HepG2 (cell line): ENCODE results near the gene HDGFL2.
A peak's percentile ranks its signal among the peaks of the same experiment; 100 is the strongest.

Source experiments
- ASH2L ChIP-seq: fragments of 300-600, 200-600 bp; sonication (generic); IDR thresholded peaks from 2 replicates; pipeline ENCODE4 v1.7.0; 2017; ENCODE audit warnings: low read depth, mild to moderate bottlenecking, moderate library complexity, mixed read lengths, low read length; ENCODE audit not compliant: insufficient read length
- ATF2 ChIP-seq: sonication (generic); formaldehyde crosslinking; IDR thresholded peaks from 2 replicates; pipeline ENCODE4 v1.4.0; 2020; ENCODE audit warnings: missing genetic modification reagents
- BCLAF1 ChIP-seq: fragments of 450-650 bp; IDR thresholded peaks from 2 replicates; pipeline ENCODE4 v1.6.1; 2017; ENCODE audit warnings: mild to moderate bottlenecking
- CTCF ChIP-seq: sonication (generic); formaldehyde crosslinking; IDR thresholded peaks from 2 replicates; pipeline ENCODE4 v1.5.0; 2020; ENCODE audit warnings: mild to moderate bottlenecking, missing genetic modification reagents, moderate library complexity
- FOXK1 ChIP-seq: sonication (generic); formaldehyde crosslinking; IDR thresholded peaks from 2 replicates; pipeline ENCODE4 v1.4.0; 2020; ENCODE audit warnings: low read depth, missing genetic modification reagents, borderline replicate concordance
- MYC ChIP-seq: sonication (generic); formaldehyde crosslinking; IDR thresholded peaks from 2 replicates; pipeline ENCODE4 v1.9.0; 2021; ENCODE audit warnings: missing genetic modification reagents, borderline replicate concordance
- PATZ1 ChIP-seq: sonication (generic); formaldehyde crosslinking; IDR thresholded peaks from 2 replicates; pipeline ENCODE4 v1.4.0; 2020; ENCODE audit warnings: missing genetic modification reagents
- STAT5B ChIP-seq: sonication (generic); formaldehyde crosslinking; IDR thresholded peaks from 2 replicates; pipeline ENCODE4 v1.4.0; 2020; ENCODE audit warnings: missing genetic modification reagents
- TAF1 ChIP-seq: sonication (generic); formaldehyde crosslinking; IDR thresholded peaks from 2 replicates; pipeline ENCODE4 v1.4.0; 2020; ENCODE audit warnings: missing genetic modification reagents
- ZNF121 ChIP-seq: sonication (generic); formaldehyde crosslinking; IDR thresholded peaks from 2 replicates; pipeline ENCODE4 v1.5.0; 2020; ENCODE audit warnings: mild to moderate bottlenecking, missing genetic modification reagents
- ZNF644 ChIP-seq: IDR thresholded peaks from 2 replicates; pipeline ENCODE4 v1.6.1; 2016; ENCODE audit warnings: low read depth
- ZNF83 ChIP-seq: sonication (generic); formaldehyde crosslinking; IDR thresholded peaks from 2 replicates; pipeline ENCODE4 v1.4.0; 2020; ENCODE audit warnings: missing genetic modification reagents, mild to moderate bottlenecking, borderline replicate concordance
- ZUFSP ChIP-seq: sonication (generic); formaldehyde crosslinking; IDR thresholded peaks from 2 replicates; pipeline ENCODE4 v1.9.0; 2021; ENCODE audit warnings: missing genetic modification reagents, mild to moderate bottlenecking, borderline replicate concordance

GRCh38 chr19:4471403-4472173, 509 bp upstream of the HDGFL2 start:
- no peak for TF ChIP-seq PATZ1 (CRISPR knock-in tag)
- TF ChIP-seq BCLAF1 = no peak
- no peak for TF ChIP-seq ASH2L
- TF ChIP-seq ZNF644 (CRISPR knock-in tag) = no peak
- TF ChIP-seq CTCF (CRISPR knock-in tag) = no peak
- no peak for TF ChIP-seq STAT5B
- TF ChIP-seq ZNF121 (CRISPR knock-in tag) = no peak
- TF ChIP-seq ZUFSP = no peak
- no peak for TF ChIP-seq ZNF83 (CRISPR knock-in tag)
- no peak for TF ChIP-seq ATF2 (CRISPR knock-in tag)
- TF ChIP-seq MYC (CRISPR knock-in tag) = peak; percentile 30; the same call in 1 of the 2 replicates
- peak; percentile 51; the same call in 1 of the 2 replicates for TF ChIP-seq FOXK1 (CRISPR knock-in tag)
- peak; percentile 17; the same call in 1 of the 2 replicates for TF ChIP-seq TAF1 (CRISPR knock-in tag)
